Astrocyte of the spinal cord (primary cell): ENCODE measurements around the gene MACROD2.

ENCODE experiments used
- DNase-seq: peaks from one replicate; pipeline ENCODE4 v3.0.0; 2011; ENCODE audit warnings: low read depth, low spot score
- H3K4me3 ChIP-seq: 2 replicates; pipeline ENCODE4 v1.5.1; 2011; ENCODE audit warnings: low read depth, mild to moderate bottlenecking, low read length, moderate library complexity
- in situ Hi-C: cut with HindIII; loops from 2 replicates; pipeline ENCODE4 v1.10.0; 2017; ENCODE audit warnings: low sequenced_read_pairs
- TF ChIP-seq, protein P1 (sequence below): IDR thresholded peaks from 2 replicates; pipeline ENCODE4 v1.5.1; 2012; ENCODE audit warnings: low read depth, mild to moderate bottlenecking, low read length, inconsistent platforms

The MACROD2 gene

DNA sequence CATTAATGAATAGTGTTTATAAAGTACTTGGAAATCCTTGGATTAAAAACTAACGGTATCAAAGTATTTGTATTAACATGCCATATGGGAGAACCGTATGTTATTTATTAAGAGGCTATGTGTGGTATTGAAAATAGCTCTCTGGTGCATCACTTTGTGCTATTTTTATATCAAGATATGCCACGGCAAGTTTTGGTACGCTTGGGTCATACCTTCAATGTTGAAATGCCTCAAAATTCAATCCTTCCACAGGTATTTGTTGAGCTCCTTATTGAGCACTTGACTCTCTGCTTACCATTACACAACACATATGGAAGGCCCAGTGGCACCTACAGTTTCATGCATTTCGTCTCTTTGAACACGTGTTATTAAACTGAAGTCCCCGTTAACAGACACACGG, 1930.1 kb downstream of the MACROD2 start:
- no peak overlapping the region for H3K4me3 ChIP-seq
- no peak for DNase-seq
- TF ChIP-seq, protein P1, sequence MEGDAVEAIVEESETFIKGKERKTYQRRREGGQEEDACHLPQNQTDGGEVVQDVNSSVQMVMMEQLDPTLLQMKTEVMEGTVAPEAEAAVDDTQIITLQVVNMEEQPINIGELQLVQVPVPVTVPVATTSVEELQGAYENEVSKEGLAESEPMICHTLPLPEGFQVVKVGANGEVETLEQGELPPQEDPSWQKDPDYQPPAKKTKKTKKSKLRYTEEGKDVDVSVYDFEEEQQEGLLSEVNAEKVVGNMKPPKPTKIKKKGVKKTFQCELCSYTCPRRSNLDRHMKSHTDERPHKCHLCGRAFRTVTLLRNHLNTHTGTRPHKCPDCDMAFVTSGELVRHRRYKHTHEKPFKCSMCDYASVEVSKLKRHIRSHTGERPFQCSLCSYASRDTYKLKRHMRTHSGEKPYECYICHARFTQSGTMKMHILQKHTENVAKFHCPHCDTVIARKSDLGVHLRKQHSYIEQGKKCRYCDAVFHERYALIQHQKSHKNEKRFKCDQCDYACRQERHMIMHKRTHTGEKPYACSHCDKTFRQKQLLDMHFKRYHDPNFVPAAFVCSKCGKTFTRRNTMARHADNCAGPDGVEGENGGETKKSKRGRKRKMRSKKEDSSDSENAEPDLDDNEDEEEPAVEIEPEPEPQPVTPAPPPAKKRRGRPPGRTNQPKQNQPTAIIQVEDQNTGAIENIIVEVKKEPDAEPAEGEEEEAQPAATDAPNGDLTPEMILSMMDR = no peak
- in situ Hi-C loops = no loop called here

DNA sequence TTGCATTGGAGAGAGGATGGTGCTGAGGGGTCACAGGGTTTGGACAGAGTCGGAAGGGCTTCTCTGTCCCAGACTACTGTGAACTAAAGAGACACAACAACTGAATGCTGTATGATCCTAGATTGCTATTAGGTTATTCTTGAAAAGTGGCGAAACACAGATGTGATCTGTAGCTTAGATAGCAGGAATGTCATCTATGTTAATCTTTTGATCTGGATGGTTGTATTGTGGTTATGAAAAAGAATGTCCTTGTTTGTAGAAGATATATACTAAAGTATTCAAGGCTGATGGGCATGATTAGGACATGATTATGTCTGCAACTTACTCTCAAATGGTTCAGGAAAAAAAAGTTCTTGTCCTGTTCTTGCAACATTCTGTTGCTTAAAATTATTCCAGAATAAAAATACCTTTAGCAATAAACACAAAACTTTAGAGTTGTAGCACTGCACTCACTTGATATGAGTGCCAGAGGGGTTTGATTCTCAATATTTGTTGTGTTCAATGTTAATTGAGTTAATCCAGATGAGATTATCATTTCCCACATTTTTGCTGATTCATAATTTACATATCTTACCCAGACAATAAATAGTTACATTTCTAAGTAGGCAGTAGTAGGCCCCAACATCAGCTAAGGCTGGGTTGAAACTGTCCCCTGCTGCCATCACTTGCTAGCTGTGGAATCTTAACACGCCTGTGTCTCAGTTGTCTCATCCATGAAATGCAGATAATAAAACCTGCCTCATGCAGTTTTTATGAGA, 1932.8 kb downstream of the MACROD2 start:
- no peak overlapping the region for H3K4me3 ChIP-seq
- in situ Hi-C loops = no loop called here
- no peak for DNase-seq
- TF ChIP-seq, protein P1 = no peak

DNA sequence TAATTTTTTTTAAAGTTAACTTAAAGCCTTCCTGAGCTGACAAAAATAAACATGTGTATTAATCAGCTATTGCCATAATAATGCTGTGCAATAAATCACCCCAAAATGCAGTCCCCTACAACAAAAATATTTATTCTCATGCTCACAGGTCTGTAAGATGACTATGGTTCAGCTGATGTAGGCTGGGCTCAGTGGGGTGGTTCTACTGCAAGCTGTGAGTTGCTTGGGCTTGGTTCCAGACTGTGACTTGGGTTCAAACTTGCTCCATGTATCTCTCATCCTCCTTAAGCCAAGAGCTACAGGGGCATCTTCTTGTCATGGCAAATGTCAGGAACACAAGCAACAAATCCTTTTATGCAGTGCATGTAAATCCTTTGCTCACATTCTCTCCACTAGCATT, 1933.6 kb downstream of the MACROD2 start:
- no peak for DNase-seq
- H3K4me3 ChIP-seq = no peak overlapping the region
- TF ChIP-seq, protein P1 = no peak
- in situ Hi-C loops = no loop called here

DNA sequence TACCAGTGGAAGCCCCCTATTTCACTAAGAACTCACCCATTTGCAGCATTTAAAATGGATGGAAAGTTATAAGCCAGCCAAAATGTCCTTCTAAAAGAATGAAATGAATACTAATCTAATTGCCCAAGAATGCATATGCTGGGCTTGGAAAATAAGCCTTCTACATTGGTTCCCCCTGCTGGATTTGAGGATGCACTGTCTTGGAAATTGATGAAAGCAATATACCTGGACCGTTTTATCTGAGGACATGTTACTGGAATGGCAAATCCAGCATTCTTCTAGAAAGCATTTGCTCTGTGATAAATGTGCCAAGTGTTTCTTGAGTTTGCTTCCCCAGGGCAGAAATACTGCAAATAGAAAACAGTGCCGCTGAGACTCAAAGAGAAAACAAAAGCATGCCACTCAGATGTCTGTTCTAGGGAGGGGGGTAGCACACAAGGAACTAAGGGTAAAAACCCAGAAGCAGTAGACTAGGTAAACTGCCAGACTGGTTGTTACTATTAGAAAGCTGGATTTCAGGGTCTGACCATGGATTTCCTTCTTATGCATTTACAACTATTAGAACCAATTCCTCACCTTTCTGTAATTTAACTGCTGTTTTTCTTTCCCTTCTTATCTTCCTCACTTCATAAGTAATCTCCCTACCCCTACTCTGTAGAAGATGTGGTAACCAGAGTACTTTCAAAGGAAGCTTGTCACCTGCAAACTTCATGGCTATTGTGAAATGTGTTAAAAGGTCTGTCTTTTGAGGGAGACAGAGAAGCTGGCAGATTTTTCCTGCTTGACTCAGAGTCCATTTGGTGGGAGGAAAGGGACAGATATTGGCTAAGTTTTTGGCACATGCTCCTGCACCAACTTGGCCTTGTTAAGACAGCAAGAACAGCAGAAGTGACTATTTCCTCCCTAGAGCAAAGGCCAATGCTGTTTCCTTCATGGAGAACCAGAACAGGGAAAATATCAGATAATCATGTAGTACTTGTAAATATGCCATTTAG, 1935.3 kb downstream of the MACROD2 start:
- TF ChIP-seq, protein P1 = peak; percentile 62
- in situ Hi-C loops = no loop called here
- peak; percentile 47 for DNase-seq

DNA sequence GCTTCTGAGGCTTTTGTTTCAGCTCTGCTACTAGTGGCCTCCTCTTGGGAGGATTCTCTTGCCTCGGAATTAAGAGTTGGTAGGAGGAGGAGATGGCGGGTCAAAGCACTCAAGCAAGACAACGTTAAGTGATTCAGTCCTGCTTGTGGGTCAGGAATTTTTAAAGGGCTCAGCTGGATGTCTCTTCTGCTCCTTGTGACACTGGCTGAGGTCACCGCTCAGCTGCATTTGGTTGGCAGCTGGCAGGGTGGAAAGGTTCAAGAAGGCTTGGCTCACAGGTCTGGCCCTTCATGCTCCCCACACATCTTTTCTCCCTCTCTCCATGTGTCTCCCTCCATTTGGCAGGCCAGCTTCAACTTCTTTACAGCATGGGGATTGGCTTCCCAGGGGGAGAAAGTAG, 1936.6 kb downstream of the MACROD2 start:
- TF ChIP-seq, protein P1 = no peak
- no peak overlapping the region for H3K4me3 ChIP-seq
- in situ Hi-C loops = no loop called here
- no peak for DNase-seq

More for the DNA sequence above, 1935.3 kb downstream of the MACROD2 start:
- H3K4me3 ChIP-seq = no peak overlapping the region

DNA sequence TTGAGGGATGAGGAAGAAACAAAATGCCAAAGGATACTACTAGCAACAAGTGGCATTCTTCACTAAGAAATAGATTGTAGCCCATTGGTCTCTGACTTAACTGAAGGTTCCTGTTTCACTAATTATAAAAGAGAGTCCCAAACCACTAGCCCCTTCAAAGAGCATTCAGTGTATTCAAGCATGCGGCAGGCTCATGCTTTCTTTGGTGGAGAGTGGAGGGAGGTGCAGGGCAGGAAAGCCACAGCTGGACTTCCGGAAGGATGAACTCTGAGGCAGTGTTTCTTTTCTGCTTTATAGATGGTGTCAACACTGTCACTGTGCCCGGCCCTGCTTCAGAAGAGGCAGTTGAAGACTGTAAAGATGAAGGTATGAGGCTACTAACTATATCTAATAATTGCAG, 1941.9 kb downstream of the MACROD2 start:
- no peak for DNase-seq
- no peak overlapping the region for H3K4me3 ChIP-seq
- in situ Hi-C loops = no loop called here
- TF ChIP-seq, protein P1 = no peak
